ENCODE results near the gene RAB28.

Gene RAB28

DNA sequence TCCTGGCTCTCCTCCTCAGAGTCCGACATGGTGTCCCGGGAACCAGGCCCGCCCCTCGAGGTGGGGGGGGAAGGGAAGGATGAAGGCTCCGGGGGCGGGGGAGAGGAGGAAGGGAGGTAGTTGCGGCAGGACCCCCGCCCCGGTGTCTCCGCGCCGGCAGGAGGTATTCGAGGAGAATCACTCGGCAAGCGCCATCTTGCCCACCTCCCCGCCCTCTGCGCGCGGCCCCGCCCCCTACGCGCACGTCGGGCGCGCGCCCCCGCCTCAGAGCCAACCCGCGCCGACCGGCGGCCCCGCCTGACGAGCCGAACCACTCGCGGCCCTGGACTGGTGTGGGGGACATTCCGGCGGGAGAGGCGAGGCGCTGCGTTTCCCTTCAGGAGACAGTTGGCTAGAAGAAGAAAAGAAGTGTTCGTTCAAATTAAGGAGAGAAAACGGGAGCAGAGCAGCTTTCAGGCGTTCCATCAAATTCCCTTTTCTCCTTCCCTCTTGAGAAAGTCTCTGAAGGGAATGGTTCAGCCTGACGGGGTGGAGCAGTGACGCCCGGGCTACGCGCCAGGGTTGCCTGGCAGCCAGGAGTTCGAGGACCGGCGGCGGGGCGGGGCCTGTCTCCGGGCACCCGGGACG is at the start of gene RAB28:
Gene RAB28 (minus strand): TSS at position 219 of the 627 bp plus-strand sequence.
- peak; percentile 98 for DNase-seq

GRCh38 chr4:13531625-13531998 is 47.5 kb upstream of the RAB28 start:
- DNase-seq: no peak

GRCh38 chr4:13530823-13531624 is 46.9 kb upstream of the RAB28 start:
- DNase-seq: peak; percentile 44

GRCh38 chr4:13529128-13529919 is 45.2 kb upstream of the RAB28 start:
- no peak for DNase-seq

GRCh38 chr4:13528821-13529127 is 44.6 kb upstream of the RAB28 start:
- DNase-seq: no peak

GRCh38 chr4:13527981-13528820 is 44.1 kb upstream of the RAB28 start:
- DNase-seq: no peak

DNA sequence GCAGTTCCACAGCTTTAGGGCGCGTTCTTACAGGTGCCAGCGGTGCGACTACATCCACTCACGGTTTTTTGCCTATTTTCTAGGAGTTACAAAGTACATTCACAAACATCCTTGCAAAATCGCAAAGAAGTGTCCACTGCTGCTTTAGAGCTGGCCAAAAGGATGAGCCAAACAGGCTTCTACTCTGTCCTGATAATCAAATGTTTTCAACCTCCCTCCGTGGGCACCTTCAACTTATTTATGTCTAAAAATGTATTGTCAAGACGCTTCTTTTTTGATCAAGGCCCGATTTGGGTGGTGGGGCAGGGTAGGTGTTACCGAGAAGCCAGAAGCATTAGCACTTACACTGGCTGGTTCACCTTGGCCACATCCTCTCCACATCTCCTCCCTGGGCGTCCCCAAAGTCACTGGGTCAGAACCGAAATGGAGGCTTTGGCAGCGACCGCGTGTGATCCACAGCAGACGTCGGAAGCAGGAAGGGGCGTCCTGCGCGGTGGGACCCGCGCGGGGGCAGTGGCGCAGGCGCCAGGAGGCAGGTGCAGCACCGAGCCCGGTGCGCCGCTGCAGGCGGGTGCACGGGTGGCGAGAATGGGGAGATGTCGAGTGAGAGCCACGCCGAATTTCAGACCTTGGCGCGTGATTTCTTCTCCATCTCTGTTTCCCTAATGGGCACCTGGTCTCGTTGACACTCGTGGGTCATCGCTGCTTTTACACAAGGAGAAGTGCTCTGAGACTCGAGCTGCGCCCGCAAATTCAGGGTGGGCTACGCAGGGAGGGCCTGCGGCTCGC is 43.2 kb upstream of the RAB28 start:
- no peak for DNase-seq

DNA sequence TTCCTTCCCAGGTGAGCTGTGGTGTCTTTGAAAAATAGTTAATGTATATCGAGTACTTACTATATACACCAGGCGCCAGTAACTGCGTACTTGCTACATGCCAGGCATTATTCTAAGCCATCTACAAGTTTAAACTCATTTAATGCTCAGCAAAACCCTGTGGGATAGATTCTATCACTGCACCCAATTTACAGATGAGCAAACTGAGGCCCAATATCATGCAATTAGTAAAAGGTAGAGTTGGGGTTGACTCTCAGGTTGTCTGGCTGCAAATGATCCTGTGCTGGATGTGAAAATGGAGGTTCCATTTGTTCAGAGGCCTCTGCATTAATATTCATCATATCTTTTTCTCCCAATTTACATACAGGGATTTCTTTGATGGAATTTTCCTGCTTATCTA is 42.5 kb upstream of the RAB28 start:
- no peak for DNase-seq

- no peak for DNase-seq
Observed at GRCh38 chr4:13525606-13526281, 41.6 kb upstream of the RAB28 start.

GRCh38 chr4:13524504-13525243 is 40.5 kb upstream of the RAB28 start:
- DNase-seq: no peak

GRCh38 chr4:13523591-13524503 is 39.7 kb upstream of the RAB28 start:
- no peak for DNase-seq

DNA sequence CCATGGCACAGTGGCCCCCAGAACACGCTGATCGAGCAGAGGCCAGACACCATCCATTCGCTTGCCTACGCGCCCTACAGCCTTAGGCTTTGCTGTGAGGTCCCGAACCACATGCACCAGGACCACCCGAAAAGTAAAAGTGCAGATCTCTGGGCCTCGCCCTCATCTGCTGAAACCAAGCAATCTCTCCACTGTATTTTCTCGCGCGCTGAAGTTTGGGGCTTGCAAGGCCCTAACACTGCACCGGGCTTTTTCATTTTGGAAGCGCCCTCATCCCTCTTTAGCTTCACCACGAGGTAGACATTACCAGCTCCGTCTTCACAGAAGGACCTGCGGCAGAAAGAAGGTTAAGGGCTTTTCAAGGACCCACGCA is 39.0 kb upstream of the RAB28 start:
- DNase-seq: no peak

GRCh38 chr4:13522282-13523104 is 38.4 kb upstream of the RAB28 start:
- peak; percentile 49 for DNase-seq

- no peak for DNase-seq
Observed at GRCh38 chr4:13521047-13521446, 36.9 kb upstream of the RAB28 start.

DNA sequence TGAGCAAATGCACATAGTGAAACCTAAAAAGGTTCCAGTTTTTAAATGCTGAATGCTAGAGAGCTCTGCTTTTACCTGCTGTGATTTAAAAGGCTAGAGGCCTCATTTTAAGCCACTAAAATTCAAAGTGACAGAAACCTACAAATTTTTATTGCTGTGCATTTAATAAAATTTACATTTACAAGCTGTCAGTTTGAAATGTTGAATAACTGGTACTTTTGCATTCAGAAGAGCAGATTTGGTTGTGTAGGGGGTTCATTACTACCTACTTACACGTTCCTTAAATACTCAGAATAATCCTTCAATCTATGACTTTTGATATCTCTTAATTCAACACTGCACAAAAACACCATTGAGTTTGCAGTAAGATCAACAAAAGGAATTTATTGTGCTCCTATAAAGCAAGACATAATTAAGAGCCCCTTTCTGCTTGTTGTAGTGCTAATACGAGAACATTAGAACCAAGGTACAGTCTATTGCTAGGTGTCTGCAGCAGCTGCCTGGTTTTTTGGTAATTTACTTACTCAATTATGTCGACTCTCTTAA is 32.2 kb upstream of the RAB28 start:
- DNase-seq: no peak

DNA sequence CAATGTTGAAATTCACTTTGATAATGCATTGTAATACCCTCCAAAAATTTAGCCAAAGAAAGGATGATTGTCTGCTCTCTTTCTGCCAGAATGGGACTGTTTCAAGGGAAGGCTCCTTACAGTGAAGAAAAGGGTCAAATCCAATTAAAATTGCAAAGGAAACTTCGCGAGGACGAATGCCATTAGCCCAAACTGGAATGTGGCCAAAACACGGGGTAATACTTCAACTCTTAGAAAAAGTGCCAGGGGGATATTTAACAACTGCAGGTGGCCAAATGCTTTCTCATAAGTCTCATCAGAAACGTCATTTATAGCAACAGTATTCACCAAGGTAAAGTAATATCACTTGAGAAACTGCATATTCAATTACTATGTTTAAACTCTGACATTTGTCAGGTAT is 31.1 kb upstream of the RAB28 start:
- no peak for DNase-seq

- DNase-seq: no peak
Observed at GRCh38 chr4:13514722-13515121, 30.6 kb upstream of the RAB28 start.

GRCh38 chr4:13511101-13511500 is 27.0 kb upstream of the RAB28 start:
- DNase-seq: no peak

- DNase-seq: no peak
Observed at GRCh38 chr4:13509442-13509841, 25.3 kb upstream of the RAB28 start.
